ENCODE data around the gene SIGLEC7.

SIGLEC7 gene

GRCh38 chr19:51169283-51169918 is 27.3 kb downstream of the SIGLEC7 start:
- DNase-seq: peak in 10 of 14 donors; percentile 1 to 81 (median 24)

DNA sequence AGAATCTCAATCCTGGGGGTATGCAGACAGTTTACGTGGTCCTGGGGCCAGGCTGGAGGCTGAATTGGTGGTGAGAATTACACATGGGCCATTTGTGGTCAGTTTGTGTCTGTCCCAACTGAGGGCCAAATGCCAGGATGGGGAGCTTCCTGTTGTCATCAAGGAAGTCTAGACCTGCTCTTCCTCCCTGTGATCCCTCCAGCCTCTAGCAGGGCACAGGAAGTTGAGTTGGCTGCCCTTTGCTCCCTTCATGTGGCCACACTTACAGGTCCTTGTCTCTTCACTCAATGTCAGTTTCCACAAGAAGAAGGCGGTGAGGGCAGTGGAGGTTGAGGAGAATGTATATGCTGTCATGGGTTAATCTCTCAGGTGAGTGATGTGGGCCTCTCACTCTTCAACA is 30.1 kb downstream of the SIGLEC7 start:
- no peak for DNase-seq

- DNase-seq: no peak
Measured at GRCh38 chr19:51173681-51174080, 31.6 kb downstream of the SIGLEC7 start.

DNA sequence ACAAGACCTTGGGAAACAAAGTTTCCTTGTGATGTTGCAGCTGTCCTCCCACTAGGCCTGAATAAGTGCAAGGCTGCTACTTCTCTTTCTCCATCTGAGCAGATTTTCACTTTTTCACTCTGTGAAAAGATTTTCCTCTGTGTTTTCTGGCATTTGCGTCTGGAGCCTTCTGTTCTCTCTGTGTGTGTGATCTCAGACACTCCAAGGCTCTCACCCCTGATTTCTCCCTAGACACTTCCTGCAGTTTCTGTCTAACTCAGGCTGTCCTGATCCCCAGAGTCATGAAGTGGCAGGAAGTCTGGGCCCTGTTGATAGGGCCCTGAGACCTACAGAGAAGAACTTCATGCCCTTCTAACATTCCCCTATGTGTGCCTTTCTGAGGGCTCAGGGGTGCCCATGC is 37.2 kb downstream of the SIGLEC7 start:
- peak in 1 of 14 donors; percentile 13 for DNase-seq

GRCh38 chr19:51181377-51181912 is 39.3 kb downstream of the SIGLEC7 start:
- no peak for DNase-seq

- peak in 2 of 14 donors; percentile 4 to 28 for DNase-seq
Measured at GRCh38 chr19:51181913-51182419, 39.9 kb downstream of the SIGLEC7 start.

GRCh38 chr19:51183629-51184028 is 41.5 kb downstream of the SIGLEC7 start:
- no peak for DNase-seq

DNA sequence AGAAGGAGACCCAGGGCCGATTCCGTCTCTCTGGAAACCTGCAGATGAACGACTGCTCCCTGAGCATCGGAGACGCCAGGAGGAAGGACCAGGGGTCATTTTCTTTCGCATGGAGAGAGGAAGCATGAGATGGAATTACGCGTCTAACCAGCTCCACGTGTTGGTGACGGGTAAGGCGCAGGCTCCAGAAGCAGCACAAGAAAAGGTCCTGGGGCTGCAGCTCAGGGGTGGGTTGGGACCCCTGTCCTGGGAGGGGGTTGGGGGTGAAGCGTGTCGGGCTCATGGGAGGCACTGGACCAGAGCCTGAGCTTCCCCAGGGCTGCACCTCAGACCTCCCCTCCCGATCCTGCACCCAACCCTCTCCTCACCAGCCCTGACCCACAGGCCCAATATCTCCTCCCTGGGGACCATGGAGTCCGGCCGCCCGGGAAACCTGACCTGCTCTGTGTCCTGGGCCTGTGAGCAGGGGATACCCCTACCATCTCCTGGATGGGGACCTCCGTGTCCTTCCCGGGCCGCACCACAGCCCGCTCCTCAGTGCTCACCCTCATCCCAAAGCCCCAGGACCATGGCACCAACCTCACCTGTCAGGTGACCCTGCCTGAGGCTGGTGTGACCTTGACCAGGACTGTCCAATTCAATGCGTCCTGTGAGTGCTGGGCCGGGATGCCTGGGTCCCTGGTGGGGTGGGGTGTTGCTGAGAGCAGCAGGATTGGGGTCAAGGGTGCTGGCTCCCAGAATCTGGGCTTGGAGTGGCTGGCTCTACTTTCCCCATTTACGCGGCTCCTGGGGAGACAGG is 43.2 kb downstream of the SIGLEC7 start:
- no peak for DNase-seq

- DNase-seq: no peak
Measured at GRCh38 chr19:51185868-51186215, 43.7 kb downstream of the SIGLEC7 start.

DNA sequence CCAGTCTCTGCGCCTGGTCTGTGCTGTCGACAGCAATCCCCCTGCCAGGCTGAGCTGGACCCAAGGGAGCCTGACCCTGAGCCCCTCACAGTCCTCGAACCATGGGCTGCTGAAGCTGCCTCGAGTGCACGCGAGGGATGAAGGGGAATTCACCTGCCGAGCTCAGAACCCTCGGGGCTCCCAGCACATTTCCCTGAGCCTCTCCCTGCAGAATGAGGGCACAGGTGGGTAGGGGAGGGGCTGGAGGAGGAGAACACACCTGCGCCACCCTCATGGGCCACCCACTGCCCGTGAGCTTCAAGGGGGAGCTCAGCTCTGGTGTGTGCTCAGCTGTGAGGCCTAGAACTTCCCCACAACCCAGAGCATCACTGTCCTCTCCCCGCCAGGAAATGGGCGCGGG is 44.2 kb downstream of the SIGLEC7 start:
- no peak for DNase-seq

- DNase-seq: no peak
Measured at GRCh38 chr19:51187395-51188226, 45.5 kb downstream of the SIGLEC7 start.

- no peak for DNase-seq
Measured at GRCh38 chr19:51188227-51188559, 46.1 kb downstream of the SIGLEC7 start.

DNA sequence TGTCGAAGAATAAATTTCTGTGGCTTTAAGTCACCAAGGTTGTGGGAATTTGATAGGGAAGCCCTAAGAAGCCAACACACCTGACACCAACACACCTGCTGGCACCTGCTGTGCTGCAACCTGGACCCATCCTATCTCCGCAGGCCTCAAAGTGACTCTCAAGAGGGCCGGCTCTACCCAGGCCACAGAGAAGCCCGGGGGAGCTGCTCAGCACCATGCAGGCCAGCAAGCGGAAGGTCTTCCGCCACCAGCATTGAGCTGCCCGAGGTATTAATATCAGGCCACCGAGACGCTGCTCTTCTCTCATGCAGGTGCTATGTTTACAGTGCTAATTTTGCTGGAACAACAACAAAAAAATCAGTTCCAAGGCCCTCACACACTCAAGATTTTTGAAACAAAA is 50.6 kb downstream of the SIGLEC7 start:
- DNase-seq: no peak

GRCh38 chr19:51194527-51195315 is 52.6 kb downstream of the SIGLEC7 start:
- DNase-seq: no peak

GRCh38 chr19:51195316-51195586 is 53.1 kb downstream of the SIGLEC7 start:
- no peak for DNase-seq

GRCh38 chr19:51195616-51196015 is 53.5 kb downstream of the SIGLEC7 start:
- DNase-seq: no peak

DNA sequence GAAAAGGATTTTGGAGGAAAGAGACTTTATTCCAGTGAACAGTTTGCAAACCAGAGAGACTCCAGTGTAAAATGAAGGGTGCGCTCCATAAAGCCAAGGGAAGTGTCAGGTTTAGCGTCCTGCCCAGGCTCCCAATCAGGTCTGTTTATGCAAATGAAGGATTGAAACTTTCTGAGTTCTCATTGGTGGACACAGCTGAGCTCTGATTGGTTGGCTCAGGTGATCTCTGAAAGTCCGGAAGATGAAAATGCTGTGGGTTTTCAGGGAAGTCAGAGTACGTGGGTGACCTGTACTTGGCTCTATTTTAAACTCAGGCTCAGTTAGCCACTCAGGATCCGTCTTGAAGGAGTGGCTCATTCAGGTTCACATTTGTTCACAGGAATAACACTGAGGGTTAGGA is 54.1 kb downstream of the SIGLEC7 start:
- DNase-seq: no peak

DNA sequence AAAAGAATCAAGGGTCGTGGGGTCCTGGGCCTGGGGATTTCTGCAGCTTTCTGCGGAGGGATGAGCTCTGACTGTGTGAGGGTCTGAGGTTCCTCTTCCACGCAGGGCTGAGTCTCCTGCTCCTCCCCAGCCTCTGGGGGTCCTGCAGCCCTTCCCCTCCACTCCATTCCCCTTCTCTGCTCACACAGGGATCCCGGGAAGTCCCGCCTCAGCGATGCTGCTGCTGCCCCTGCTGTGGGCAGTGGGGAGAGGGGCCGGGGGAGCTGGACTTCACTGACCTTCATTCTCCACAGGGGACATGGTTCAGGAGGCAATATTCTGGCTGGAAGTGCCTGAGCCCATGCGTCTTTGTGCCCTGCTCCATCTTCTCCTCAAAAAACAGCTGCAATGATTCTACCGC is 56.5 kb downstream of the SIGLEC7 start:
- no peak for DNase-seq

DNA sequence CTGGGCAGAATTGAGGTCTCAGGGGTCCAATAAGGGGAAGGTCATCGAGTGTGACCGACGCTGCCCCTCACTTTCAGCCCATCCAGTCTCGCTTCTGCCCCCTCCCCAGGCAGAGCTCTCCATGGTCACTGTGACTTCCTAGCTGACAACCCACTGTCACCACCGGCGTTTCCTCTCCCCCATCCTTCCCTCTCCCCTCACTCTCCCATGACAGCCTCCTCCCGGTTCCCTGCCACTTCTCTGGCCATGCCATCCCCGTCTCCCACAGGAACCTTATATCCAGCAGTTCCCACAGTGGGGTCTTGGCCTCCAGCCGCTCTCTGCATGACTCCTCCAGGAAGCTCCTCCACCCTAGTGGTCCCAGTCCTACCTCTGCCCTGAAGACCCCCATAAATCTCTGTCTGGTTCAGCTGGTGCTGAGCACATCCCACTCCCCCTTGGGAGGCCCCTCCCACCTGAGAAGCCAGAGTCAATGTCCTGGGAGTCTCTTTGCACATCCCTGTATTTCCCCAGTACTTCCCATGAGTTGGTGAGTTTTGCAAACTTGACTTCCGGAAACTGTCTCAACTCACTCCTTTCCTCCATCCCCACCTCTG is 58.1 kb downstream of the SIGLEC7 start:
- DNase-seq: no peak

DNA sequence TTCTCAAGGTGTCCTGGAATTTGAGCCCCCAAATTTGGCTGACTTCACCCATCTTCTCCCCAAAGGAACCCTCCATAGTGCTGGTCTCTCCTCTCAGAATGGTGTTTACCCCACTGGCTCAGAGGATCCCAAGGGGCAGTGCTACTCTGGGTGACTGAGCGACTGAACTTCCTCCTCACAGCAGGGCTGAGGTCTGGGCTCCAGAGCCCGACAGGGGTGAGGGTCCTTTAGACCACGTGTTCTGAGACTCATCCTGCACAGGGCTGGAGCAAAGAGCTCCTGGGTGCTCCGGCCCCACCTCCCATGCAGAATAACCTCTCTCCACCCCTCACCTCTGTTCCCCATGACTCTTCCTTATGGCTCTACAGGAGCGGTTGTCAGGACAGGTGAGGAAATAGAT is 59.6 kb downstream of the SIGLEC7 start:
- DNase-seq: no peak

All from C1 segment of cervical spinal cord (tissue), 14 donors.